ENCODE measurements around the gene SEPHS1.

DNA sequence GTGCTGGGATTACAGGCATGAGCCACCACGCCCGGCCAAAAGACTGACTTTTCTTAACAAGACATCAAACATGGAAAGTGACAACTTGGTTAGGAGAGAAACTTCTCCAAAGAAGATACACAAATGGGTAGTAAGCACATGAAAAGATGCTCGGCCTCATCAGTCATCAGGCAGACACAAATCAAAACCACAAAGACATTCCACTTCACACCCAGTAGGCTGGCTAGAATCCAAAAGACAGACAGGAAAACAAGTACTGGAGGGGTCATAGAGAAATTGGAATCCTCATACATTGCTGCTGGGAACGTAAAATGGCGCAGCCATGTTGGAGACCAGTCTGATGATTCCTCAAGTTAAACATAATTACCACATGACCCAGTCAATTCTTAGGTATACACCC, 16.4 kb downstream of the SEPHS1 start:
- TF ChIP-seq, protein P1, sequence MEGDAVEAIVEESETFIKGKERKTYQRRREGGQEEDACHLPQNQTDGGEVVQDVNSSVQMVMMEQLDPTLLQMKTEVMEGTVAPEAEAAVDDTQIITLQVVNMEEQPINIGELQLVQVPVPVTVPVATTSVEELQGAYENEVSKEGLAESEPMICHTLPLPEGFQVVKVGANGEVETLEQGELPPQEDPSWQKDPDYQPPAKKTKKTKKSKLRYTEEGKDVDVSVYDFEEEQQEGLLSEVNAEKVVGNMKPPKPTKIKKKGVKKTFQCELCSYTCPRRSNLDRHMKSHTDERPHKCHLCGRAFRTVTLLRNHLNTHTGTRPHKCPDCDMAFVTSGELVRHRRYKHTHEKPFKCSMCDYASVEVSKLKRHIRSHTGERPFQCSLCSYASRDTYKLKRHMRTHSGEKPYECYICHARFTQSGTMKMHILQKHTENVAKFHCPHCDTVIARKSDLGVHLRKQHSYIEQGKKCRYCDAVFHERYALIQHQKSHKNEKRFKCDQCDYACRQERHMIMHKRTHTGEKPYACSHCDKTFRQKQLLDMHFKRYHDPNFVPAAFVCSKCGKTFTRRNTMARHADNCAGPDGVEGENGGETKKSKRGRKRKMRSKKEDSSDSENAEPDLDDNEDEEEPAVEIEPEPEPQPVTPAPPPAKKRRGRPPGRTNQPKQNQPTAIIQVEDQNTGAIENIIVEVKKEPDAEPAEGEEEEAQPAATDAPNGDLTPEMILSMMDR (tag by site-specific recombination; IDR thresholded peaks at IDR 0.05): no peak
- no peak for TF ChIP-seq ZNF660 (tag by site-specific recombination; IDR thresholded peaks at IDR 0.05)
- TF ChIP-seq, protein P2, sequence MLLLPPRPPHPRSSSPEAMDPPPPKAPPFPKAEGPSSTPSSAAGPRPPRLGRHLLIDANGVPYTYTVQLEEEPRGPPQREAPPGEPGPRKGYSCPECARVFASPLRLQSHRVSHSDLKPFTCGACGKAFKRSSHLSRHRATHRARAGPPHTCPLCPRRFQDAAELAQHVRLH (tag by site-specific recombination; IDR thresholded peaks at IDR 0.05): no peak
- TF ChIP-seq, protein P3, sequence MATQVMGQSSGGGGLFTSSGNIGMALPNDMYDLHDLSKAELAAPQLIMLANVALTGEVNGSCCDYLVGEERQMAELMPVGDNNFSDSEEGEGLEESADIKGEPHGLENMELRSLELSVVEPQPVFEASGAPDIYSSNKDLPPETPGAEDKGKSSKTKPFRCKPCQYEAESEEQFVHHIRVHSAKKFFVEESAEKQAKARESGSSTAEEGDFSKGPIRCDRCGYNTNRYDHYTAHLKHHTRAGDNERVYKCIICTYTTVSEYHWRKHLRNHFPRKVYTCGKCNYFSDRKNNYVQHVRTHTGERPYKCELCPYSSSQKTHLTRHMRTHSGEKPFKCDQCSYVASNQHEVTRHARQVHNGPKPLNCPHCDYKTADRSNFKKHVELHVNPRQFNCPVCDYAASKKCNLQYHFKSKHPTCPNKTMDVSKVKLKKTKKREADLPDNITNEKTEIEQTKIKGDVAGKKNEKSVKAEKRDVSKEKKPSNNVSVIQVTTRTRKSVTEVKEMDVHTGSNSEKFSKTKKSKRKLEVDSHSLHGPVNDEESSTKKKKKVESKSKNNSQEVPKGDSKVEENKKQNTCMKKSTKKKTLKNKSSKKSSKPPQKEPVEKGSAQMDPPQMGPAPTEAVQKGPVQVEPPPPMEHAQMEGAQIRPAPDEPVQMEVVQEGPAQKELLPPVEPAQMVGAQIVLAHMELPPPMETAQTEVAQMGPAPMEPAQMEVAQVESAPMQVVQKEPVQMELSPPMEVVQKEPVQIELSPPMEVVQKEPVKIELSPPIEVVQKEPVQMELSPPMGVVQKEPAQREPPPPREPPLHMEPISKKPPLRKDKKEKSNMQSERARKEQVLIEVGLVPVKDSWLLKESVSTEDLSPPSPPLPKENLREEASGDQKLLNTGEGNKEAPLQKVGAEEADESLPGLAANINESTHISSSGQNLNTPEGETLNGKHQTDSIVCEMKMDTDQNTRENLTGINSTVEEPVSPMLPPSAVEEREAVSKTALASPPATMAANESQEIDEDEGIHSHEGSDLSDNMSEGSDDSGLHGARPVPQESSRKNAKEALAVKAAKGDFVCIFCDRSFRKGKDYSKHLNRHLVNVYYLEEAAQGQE (tag by site-specific recombination; IDR thresholded peaks at IDR 0.05): no peak
- TF ChIP-seq ZNF707 (tag by site-specific recombination; IDR thresholded peaks at IDR 0.05): no peak
- TF ChIP-seq, protein P4, sequence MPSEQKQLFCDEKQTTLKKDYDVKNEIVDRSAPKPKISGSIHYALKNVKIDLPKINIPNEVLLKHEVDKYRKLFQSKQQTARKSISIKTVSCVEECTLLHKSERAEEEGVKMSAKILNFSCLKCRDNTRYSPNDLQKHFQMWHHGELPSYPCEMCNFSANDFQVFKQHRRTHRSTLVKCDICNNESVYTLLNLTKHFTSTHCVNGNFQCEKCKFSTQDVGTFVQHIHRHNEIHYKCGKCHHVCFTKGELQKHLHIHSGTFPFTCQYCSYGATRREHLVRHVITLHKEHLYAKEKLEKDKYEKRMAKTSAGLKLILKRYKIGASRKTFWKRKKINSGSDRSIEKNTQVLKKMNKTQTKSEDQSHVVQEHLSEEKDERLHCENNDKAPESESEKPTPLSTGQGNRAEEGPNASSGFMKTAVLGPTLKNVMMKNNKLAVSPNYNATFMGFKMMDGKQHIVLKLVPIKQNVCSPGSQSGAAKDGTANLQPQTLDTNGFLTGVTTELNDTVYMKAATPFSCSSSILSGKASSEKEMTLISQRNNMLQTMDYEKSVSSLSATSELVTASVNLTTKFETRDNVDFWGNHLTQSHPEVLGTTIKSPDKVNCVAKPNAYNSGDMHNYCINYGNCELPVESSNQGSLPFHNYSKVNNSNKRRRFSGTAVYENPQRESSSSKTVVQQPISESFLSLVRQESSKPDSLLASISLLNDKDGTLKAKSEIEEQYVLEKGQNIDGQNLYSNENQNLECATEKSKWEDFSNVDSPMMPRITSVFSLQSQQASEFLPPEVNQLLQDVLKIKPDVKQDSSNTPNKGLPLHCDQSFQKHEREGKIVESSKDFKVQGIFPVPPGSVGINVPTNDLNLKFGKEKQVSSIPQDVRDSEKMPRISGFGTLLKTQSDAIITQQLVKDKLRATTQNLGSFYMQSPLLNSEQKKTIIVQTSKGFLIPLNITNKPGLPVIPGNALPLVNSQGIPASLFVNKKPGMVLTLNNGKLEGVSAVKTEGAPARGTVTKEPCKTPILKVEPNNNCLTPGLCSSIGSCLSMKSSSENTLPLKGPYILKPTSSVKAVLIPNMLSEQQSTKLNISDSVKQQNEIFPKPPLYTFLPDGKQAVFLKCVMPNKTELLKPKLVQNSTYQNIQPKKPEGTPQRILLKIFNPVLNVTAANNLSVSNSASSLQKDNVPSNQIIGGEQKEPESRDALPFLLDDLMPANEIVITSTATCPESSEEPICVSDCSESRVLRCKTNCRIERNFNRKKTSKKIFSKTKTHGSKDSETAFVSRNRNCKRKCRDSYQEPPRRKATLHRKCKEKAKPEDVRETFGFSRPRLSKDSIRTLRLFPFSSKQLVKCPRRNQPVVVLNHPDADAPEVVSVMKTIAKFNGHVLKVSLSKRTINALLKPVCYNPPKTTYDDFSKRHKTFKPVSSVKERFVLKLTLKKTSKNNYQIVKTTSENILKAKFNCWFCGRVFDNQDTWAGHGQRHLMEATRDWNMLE (tag by site-specific recombination; conservative IDR thresholded peaks at IDR 0.05; ENCODE audit: low read depth): no peak
- TF ChIP-seq, protein P5, sequence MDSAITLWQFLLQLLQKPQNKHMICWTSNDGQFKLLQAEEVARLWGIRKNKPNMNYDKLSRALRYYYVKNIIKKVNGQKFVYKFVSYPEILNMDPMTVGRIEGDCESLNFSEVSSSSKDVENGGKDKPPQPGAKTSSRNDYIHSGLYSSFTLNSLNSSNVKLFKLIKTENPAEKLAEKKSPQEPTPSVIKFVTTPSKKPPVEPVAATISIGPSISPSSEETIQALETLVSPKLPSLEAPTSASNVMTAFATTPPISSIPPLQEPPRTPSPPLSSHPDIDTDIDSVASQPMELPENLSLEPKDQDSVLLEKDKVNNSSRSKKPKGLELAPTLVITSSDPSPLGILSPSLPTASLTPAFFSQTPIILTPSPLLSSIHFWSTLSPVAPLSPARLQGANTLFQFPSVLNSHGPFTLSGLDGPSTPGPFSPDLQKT (IDR thresholded peaks at IDR 0.05; ENCODE audit: borderline replicate concordance, low read depth, low read length): no peak
- TF ChIP-seq, protein P6, sequence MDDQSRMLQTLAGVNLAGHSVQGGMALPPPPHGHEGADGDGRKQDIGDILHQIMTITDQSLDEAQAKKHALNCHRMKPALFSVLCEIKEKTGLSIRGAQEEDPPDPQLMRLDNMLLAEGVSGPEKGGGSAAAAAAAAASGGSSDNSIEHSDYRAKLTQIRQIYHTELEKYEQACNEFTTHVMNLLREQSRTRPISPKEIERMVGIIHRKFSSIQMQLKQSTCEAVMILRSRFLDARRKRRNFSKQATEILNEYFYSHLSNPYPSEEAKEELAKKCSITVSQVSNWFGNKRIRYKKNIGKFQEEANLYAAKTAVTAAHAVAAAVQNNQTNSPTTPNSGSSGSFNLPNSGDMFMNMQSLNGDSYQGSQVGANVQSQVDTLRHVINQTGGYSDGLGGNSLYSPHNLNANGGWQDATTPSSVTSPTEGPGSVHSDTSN (CRISPR knock-in tag; IDR thresholded peaks at IDR 0.05): no peak
- TF ChIP-seq, protein P7, sequence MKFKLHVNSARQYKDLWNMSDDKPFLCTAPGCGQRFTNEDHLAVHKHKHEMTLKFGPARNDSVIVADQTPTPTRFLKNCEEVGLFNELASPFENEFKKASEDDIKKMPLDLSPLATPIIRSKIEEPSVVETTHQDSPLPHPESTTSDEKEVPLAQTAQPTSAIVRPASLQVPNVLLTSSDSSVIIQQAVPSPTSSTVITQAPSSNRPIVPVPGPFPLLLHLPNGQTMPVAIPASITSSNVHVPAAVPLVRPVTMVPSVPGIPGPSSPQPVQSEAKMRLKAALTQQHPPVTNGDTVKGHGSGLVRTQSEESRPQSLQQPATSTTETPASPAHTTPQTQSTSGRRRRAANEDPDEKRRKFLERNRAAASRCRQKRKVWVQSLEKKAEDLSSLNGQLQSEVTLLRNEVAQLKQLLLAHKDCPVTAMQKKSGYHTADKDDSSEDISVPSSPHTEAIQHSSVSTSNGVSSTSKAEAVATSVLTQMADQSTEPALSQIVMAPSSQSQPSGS (tag by site-specific recombination; IDR thresholded peaks at IDR 0.05; ENCODE audit: low read depth): no peak
- no peak for TF ChIP-seq ZNF747 (tag by site-specific recombination; IDR thresholded peaks at IDR 0.05)
- TF ChIP-seq ZNF654 (tag by site-specific recombination; IDR thresholded peaks at IDR 0.05; ENCODE audit: low read depth): no peak
- TF ChIP-seq ZNF701 (tag by site-specific recombination; IDR thresholded peaks at IDR 0.05): no peak
- no peak for TF ChIP-seq ZNF629 (tag by site-specific recombination; IDR thresholded peaks at IDR 0.05)

Data from HEK293 (cell line).